Measurements from ENCODE around the gene SPINT1. TPM values are rescaled to one million over a fixed set of nuclear protein-coding genes. Genes with fewer than 3 reads are reported as not detected.

SPINT1 gene
- total RNA-seq, 2 experiments from 2014 or later, result 6.6 to 7.3 TPM

DNA sequence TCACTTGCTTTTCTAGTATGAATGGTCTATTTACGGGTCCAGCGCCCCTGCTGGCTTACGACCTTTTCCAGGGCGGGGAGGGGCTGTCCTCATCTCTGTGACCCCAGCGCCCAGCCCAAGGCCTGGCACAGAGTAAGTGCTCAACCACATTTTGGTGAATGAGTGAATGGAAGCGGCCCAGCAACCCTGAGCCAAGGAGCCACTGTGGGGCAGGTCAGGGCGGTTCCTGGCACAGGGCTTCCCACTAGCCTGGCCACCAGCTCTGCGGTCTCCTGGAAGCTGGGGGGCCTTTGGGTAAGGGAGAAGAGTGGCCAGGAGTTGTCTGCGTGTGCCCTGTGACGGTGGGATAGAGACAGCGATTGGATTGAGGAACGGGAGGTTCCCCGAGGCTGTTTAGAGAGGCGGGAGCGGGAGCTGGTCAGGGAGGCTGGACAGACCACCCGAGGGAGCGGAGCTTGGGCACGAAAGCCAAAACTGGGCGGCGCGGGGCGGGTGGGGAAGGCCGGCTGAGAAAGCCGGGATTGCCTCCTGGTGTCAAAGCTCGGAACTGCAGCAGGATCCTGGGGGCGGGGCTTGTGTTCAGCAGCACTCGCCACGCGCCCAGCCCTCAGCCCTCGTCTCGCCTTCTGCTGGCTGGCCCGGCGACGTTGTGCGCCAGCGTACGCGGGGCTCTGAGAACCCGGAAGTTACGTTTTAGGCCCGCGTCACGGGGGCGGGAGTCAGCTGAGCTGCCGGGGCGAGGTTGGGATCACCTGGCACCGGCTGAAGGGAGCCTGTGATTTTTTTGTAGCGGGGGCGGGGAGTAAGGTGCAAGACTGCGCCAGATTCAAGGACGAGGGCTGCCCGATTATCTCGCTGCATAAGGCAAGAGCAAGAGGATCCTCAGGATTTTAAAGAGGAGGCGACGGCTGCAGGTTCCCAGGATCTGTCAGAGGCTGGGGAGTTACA lies 50.2 kb downstream of the SPINT1 start, which contains the start of gene VPS18:
TSS of gene VPS18 (plus strand) at position 718 of the 948 bp plus-strand sequence. CDS start 319 bp downstream, outside the sequence.
- POLR2A ChIA-PET, result interaction anchor here (0.5 to 2.4 kb wide), 19 partner anchors 9 to 586 kb away, joined by 3 to 41 read pairs (median 3); partner anchors contain the start of genes CHAC1, CHP1, EXD1 and GCHFR
- Mint-ChIP-seq H3K36me3 (peaks cover 16% of the 10 kb centered on the region), H3K27ac (peak within 1 kb of the TSS; percentile 99), H3K4me1 (peaks cover 25% of the 10 kb centered on the region), H3K27me3 (peaks cover 6% of the 10 kb centered on the region), H3K9me3 (no peaks in the 10 kb centered on the region), H3K4me3 (peak within 1 kb of the TSS; percentile 98)
- ATAC-seq (ENCODE audit: low read depth) (peak; percentile 99), DNase-seq (peak; percentile 99)

GRCh38 chr15:40894681-40895448 lies 51.0 kb downstream of the SPINT1 start:
- DNase-seq, result peak; percentile 69
- Mint-ChIP-seq H3K27me3 (peaks cover 6% of the 10 kb centered on the region), H3K27ac (peak overlapping the region; percentile 99), H3K4me1 (peaks cover 25% of the 10 kb centered on the region), H3K4me3 (peak overlapping the region; percentile 98), H3K9me3 (no peaks in the 10 kb centered on the region), H3K36me3 (peaks cover 18% of the 10 kb centered on the region)
- POLR2A ChIA-PET, result interaction anchor here (0.6 to 2.4 kb wide), 19 partner anchors 8 to 1540 kb away, joined by 3 to 41 read pairs (median 4); partner anchors contain the start of genes CCDC32, CHAC1, CHP1 and EXD1
- peak; percentile 46 for ATAC-seq (ENCODE audit: low read depth)

GRCh38 chr15:40899536-40900207 lies 55.8 kb downstream of the SPINT1 start:
- no peak overlapping the region for H3K4me3 Mint-ChIP-seq
- POLR2A ChIA-PET, result interaction anchor here (0.5 kb wide), 1 partner anchor 873 kb away, joined by 3 read pairs; no protein-coding TSS in a partner anchor
- ATAC-seq (ENCODE audit: low read depth), result no peak
- no peaks in the 10 kb centered on the region for H3K9me3 Mint-ChIP-seq
- H3K27me3 Mint-ChIP-seq, result no peaks in the 10 kb centered on the region
- H3K4me1 Mint-ChIP-seq, result peaks cover 29% of the 10 kb centered on the region
- H3K36me3 Mint-ChIP-seq, result peaks cover 28% of the 10 kb centered on the region
- DNase-seq, result no peak
- H3K27ac Mint-ChIP-seq, result no peak overlapping the region

DNA sequence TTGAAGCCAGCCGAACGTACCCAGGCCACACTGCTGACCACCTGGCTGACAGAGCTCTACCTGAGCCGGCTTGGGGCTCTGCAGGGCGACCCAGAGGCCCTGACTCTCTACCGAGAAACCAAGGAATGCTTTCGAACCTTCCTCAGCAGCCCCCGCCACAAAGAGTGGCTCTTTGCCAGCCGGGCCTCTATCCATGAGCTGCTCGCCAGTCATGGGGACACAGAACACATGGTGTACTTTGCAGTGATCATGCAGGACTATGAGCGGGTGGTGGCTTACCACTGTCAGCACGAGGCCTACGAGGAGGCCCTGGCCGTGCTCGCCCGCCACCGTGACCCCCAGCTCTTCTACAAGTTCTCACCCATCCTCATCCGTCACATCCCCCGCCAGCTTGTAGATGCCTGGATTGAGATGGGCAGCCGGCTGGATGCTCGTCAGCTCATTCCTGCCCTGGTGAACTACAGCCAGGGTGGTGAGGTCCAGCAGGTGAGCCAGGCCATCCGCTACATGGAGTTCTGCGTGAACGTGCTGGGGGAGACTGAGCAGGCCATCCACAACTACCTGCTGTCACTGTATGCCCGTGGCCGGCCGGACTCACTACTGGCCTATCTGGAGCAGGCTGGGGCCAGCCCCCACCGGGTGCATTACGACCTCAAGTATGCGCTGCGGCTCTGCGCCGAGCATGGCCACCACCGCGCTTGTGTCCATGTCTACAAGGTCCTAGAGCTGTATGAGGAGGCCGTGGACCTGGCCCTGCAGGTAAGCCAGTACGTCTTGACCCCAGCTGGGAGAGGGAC lies 56.6 kb downstream of the SPINT1 start:
- Mint-ChIP-seq H3K27ac (no peak overlapping the region), H3K36me3 (peaks cover 28% of the 10 kb centered on the region), H3K4me1 (peaks cover 23% of the 10 kb centered on the region), H3K9me3 (no peaks in the 10 kb centered on the region), H3K27me3 (no peaks in the 10 kb centered on the region), H3K4me3 (no peak overlapping the region)
- POLR2A ChIA-PET, result interaction anchor here (0.5 kb wide), 1 partner anchor 872 kb away, joined by 3 read pairs; no protein-coding TSS in a partner anchor
- ATAC-seq (ENCODE audit: low read depth), result no peak
- no peak for DNase-seq

DNA sequence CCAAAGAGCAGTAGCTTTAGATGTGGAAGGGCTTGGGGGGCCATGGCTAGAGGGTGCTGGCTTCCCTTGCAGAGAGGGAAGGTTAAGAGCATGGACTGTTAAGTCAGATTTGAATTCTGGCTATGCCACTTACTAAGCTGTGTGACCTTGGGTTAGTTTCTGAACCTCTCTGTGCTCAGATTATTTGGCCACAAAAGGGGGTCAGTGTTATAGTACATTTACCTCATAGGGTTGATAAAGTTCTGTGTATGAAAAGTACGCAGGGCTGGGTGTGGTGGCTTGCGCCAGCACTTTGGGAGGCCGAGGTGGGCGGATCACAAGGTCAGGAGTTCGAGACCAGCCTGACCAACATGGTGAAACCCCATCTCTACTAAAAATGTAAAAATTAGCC lies 57.2 kb downstream of the SPINT1 start:
- no peak for DNase-seq
- H3K4me1 Mint-ChIP-seq, result peaks cover 21% of the 10 kb centered on the region
- H3K4me3 Mint-ChIP-seq, result no peak overlapping the region
- POLR2A ChIA-PET, result no interaction called here
- no peak overlapping the region for H3K27ac Mint-ChIP-seq
- H3K9me3 Mint-ChIP-seq, result no peaks in the 10 kb centered on the region
- H3K36me3 Mint-ChIP-seq, result peaks cover 27% of the 10 kb centered on the region
- ATAC-seq (ENCODE audit: low read depth), result no peak
- H3K27me3 Mint-ChIP-seq, result no peaks in the 10 kb centered on the region

DNA sequence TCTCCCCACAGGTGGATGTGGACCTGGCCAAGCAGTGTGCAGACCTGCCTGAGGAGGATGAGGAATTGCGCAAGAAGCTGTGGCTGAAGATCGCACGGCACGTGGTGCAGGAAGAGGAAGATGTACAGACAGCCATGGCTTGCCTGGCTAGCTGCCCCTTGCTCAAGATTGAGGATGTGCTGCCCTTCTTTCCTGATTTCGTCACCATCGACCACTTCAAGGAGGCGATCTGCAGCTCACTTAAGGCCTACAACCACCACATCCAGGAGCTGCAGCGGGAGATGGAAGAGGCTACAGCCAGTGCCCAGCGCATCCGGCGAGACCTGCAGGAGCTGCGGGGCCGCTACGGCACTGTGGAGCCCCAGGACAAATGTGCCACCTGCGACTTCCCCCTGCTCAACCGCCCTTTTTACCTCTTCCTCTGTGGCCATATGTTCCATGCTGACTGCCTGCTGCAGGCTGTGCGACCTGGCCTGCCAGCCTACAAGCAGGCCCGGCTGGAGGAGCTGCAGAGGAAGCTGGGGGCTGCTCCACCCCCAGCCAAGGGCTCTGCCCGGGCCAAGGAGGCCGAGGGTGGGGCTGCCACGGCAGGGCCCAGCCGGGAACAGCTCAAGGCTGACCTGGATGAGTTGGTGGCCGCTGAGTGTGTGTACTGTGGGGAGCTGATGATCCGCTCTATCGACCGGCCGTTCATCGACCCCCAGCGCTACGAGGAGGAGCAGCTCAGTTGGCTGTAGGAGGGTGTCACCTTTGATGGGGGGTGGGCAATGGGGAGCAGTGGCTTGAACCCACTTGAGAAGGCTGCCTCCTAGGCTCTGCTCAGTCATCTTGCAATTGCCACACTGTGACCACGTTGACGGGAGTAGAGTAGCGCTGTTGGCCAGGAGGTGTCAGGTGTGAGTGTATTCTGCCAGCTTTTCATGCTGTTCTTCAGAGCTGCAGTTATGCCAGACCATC lies 59.0 kb downstream of the SPINT1 start:
- peak overlapping the region; percentile 39 for H3K4me3 Mint-ChIP-seq
- H3K9me3 Mint-ChIP-seq, result no peaks in the 10 kb centered on the region
- POLR2A ChIA-PET, result interaction anchor here (0.5 to 1.5 kb wide), 8 partner anchors 9 to 874 kb away, joined by 3 to 6 read pairs (median 3); partner anchors contain the start of genes CHP1, EXD1, NUSAP1 and VPS18
- ATAC-seq (ENCODE audit: low read depth) (peak; percentile 17), DNase-seq (no peak)
- peak overlapping the region; percentile 82 for H3K27ac Mint-ChIP-seq
- H3K27me3 Mint-ChIP-seq, result no peaks in the 10 kb centered on the region
- H3K36me3 Mint-ChIP-seq, result peaks cover 19% of the 10 kb centered on the region
- peaks cover 26% of the 10 kb centered on the region for H3K4me1 Mint-ChIP-seq

GRCh38 chr15:40904552-40905201 lies 60.8 kb downstream of the SPINT1 start:
- H3K4me1 Mint-ChIP-seq, result peaks cover 25% of the 10 kb centered on the region
- ATAC-seq (ENCODE audit: low read depth) (no peak), DNase-seq (no peak)
- no peak overlapping the region for H3K4me3 Mint-ChIP-seq
- POLR2A ChIA-PET, result no interaction called here
- no peaks in the 10 kb centered on the region for H3K9me3 Mint-ChIP-seq
- H3K27me3 Mint-ChIP-seq, result no peaks in the 10 kb centered on the region
- H3K36me3 Mint-ChIP-seq, result peaks cover 12% of the 10 kb centered on the region
- no peak overlapping the region for H3K27ac Mint-ChIP-seq

DNA sequence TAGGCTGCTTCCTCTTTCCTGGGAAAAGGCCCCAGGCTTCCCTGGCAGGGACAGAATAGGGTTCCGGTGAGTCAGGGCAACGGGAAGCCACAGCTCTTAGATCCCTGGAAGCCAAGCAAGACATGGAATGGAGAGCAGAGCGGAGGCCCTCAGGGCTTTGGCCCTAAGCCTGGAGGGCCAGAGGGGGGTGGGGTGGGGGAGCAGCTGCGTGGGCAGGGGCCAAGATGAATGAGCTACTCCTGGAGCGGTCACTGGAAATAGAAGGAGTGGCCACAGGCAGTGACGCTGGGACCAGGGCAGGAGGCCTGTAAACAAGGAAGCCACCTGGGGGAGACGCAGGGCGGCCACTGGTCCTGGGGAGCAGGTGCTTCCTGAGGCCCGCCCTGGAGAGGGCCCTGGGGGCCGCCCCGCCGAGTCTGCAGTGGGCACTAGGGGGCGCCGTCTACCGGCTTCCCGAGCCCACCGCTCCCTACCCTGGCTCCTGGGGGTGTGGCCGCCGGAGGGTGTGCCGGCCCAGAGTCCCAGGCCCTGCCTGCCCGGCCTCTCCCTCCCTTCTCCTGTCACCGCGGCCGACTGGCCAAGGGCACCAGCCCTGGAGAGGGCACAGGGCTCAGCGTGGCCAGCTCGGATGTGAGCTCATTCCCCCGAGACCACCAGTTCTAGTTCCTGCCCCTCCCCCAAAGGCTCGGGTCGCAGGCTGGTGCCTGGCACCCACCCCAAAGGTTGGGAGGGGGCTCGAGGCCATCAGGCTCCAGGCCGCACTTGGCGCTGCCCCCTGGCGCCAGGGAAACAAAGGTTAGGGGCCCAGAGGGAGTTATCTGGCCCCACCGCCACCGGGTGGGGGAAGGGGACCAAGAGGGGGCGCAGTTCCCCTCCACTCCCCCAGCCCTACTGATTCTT lies 62.5 kb downstream of the SPINT1 start:
- no peaks in the 10 kb centered on the region for H3K27me3 Mint-ChIP-seq
- POLR2A ChIA-PET, result interaction anchor here (0.6 to 3.3 kb wide), 7 partner anchors 9 to 116 kb away, joined by 3 to 12 read pairs (median 3); partner anchors contain the start of genes CHAC1, DLL4 and VPS18

DNA sequence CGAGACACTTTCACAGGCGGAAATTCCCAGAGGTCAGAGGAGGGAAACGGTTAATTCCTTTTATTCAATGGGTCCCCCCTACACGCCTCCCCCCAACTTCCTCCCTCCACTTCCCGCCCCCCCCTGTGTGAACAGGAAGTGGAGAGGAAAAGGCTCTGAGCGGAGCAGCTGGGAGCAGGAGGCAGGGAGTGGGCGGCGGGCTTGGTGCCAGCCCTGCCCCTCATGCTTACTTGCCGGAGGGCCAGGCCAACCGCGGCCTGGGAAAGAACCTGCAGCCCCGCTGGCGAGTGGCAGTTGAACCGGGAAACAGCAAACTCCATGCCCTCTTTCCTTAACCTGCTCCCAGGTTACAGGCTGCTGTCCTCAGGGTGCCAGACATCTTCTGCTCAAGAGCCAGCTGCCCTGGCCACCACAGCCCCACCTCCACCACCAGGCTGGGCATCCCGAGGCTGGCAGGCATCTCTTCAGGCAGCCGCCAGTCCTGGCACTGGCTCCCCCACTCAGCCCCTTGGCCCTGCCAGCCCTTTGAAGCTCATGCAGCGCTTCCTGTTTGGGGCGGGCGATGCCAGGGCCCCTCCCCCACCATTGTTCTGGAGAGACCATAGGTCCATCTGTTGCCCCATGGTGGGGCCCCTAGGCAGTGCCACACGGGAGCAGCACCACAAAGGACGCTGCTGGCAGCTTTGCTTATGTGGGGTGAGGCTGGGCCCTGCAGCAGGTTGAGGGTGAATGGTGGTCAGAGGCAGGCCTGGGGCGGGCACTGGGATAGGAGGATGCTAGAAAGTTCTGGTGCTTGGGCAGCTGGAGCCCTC lies 63.3 kb downstream of the SPINT1 start:
- Mint-ChIP-seq H3K27ac (peak overlapping the region; percentile 54), H3K36me3 (peaks cover 12% of the 10 kb centered on the region), H3K4me1 (peaks cover 22% of the 10 kb centered on the region), H3K9me3 (no peaks in the 10 kb centered on the region), H3K4me3 (peak overlapping the region; percentile 76), H3K27me3 (no peaks in the 10 kb centered on the region)
- DNase-seq (no peak), ATAC-seq (ENCODE audit: low read depth) (peak; percentile 21)
- POLR2A ChIA-PET, result interaction anchor here (0.6 to 3.3 kb wide), 6 partner anchors 8 to 115 kb away, joined by 3 to 12 read pairs (median 3); partner anchors contain the start of genes CHAC1 and VPS18

More for the DNA sequence above, 62.5 kb downstream of the SPINT1 start:
- Mint-ChIP-seq H3K27ac (peak overlapping the region; percentile 54), H3K4me1 (peaks cover 22% of the 10 kb centered on the region), H3K36me3 (peaks cover 12% of the 10 kb centered on the region), H3K4me3 (peak overlapping the region; percentile 76), H3K9me3 (no peaks in the 10 kb centered on the region)
- peak; percentile 88 for DNase-seq
- peak; percentile 80 for ATAC-seq (ENCODE audit: low read depth)
